Measurements from ENCODE around the gene CHAT.

DNA sequence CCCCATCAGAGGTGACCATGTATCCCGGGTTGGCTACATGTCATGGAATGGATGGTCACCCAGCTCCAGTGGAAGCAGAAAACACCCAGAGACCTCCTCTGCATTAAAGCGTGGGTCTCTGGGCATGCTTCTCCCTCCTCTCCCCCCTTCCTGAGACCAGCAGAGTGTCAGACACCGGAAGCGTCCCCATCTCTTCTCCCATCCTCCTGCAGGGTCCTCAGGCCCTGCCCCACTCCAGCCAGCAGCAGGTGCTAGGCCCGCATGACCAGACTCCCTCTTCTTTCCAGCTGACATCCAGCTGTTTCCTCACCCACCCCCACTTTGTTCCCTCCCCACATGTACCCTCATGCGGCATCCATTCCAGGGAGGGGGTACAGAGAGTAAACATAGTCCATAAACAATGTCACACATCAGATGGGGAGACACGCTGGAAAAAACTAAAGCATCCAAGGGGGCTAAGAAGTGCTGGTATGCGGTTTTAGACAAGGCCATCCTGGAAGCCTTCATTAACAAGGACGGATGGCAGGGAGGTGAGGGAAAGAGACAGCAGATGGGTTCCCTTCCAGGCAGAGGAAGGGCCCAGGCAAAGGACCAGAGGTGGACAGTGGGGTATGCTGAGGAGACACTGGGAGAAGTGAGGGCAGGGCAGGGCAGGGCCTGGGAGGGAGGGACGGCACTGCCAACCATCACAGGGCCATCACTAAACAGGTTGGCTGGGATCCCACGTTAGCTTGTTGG lies 16.2 kb upstream of the CHAT start:
- TF ChIP-seq, protein P1, sequence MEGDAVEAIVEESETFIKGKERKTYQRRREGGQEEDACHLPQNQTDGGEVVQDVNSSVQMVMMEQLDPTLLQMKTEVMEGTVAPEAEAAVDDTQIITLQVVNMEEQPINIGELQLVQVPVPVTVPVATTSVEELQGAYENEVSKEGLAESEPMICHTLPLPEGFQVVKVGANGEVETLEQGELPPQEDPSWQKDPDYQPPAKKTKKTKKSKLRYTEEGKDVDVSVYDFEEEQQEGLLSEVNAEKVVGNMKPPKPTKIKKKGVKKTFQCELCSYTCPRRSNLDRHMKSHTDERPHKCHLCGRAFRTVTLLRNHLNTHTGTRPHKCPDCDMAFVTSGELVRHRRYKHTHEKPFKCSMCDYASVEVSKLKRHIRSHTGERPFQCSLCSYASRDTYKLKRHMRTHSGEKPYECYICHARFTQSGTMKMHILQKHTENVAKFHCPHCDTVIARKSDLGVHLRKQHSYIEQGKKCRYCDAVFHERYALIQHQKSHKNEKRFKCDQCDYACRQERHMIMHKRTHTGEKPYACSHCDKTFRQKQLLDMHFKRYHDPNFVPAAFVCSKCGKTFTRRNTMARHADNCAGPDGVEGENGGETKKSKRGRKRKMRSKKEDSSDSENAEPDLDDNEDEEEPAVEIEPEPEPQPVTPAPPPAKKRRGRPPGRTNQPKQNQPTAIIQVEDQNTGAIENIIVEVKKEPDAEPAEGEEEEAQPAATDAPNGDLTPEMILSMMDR (IDR thresholded peaks at IDR 0.05): no peak
- TF ChIP-seq POLR2A (IDR thresholded peaks at IDR 0.05): no peak

All from adrenal gland (tissue), 5 donors.